ENCODE data around the gene THAP4. TPM values are rescaled to one million over a fixed set of nuclear protein-coding genes. Genes with fewer than 3 reads are reported as not detected.

THAP4 gene
- total RNA-seq, 2 experiments from 2014 or later = 32.3 to 37.4 TPM

DNA sequence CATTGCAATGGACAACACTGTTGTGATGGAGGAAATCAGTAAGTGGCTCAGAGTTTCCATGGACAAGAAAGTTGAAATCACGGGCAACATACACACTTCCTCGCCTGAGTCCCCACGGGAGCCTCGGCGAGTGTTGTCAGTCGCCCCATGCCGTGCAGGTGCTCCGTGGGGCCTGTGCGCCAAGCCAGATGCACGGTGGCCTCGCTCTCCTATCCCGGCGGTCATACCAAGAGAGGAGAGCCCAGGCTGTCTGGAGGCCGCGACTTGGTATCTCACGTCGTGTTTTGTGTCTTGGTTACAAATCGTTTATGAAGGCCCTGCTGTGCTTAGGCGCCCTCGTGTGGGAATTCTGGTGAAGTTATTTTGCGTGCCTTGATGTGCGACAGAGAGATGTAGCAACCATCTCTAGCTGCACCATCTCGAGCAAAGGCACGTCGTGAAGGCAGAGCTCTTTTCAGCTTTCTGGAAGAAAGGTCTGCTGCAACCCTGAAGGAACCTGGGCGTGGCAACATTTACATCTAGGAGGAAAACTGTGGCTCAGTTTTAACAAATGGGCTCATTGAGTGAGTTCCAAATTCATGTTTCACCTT is 22.3 kb upstream of the THAP4 start:
- H3K27me3 Mint-ChIP-seq (ENCODE audit: low read depth) = no peaks in the 10 kb centered on the region
- H3K36me3 Mint-ChIP-seq (ENCODE audit: low read depth) = peaks cover 40% of the 10 kb centered on the region
- H3K27ac Mint-ChIP-seq = no peak overlapping the region
- POLR2A ChIA-PET = interaction anchor here (0.8 to 1.4 kb wide), 2 partner anchors 21 to 97 kb away, joined by 3 to 6 read pairs; partner anchors contain the start of gene ATG4B
- no peaks in the 10 kb centered on the region for H3K9me3 Mint-ChIP-seq (ENCODE audit: insufficient read depth)
- peak; percentile 63 for DNase-seq
- H3K4me1 Mint-ChIP-seq (ENCODE audit: low read depth) = no peaks in the 10 kb centered on the region
- CTCF ChIA-PET = interaction anchor here (0.7 to 1.8 kb wide), 11 partner anchors 15 to 808 kb away, joined by 3 to 9 read pairs (median 3); partner anchors contain the start of gene ATG4B
- no peak overlapping the region for H3K4me3 Mint-ChIP-seq
- ATAC-seq = peak; percentile 43

DNA sequence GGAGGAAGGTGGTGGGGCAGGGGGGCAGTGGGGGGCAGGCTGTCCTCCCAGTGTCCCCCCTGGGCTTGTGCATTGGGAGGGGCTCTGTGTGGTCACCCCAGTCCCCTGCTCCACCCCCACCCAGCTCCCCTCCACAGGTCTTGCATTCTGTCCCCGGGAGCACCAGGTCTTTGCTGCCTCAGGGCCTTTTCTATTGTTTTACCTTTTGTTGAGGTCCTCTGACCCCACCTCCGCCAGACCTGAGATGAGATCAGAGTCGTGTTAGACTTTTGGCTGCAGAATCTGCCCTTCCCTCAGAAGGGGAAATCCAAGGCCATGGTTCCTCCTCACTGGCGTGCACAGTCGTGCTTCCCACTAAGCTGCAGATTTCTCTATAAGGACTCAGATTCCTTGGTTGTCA is 21.3 kb upstream of the THAP4 start:
- no peak overlapping the region for H3K27ac Mint-ChIP-seq
- H3K4me1 Mint-ChIP-seq (ENCODE audit: low read depth) = no peaks in the 10 kb centered on the region
- ChIA-PET POLR2A (interaction anchor here (1.4 kb wide), 1 partner anchor 20 kb away, joined by 6 read pairs; the partner anchor contains the start of gene ATG4B), CTCF (interaction anchor here (0.7 to 1.8 kb wide), 2 partner anchors 17 to 20 kb away, joined by 6 to 9 read pairs; partner anchors contain the start of gene ATG4B)
- DNase-seq (no peak), ATAC-seq (no peak)
- H3K36me3 Mint-ChIP-seq (ENCODE audit: low read depth) = peaks cover 40% of the 10 kb centered on the region
- H3K4me3 Mint-ChIP-seq = no peak overlapping the region
- H3K9me3 Mint-ChIP-seq (ENCODE audit: insufficient read depth) = no peaks in the 10 kb centered on the region
- H3K27me3 Mint-ChIP-seq (ENCODE audit: low read depth) = no peaks in the 10 kb centered on the region

DNA sequence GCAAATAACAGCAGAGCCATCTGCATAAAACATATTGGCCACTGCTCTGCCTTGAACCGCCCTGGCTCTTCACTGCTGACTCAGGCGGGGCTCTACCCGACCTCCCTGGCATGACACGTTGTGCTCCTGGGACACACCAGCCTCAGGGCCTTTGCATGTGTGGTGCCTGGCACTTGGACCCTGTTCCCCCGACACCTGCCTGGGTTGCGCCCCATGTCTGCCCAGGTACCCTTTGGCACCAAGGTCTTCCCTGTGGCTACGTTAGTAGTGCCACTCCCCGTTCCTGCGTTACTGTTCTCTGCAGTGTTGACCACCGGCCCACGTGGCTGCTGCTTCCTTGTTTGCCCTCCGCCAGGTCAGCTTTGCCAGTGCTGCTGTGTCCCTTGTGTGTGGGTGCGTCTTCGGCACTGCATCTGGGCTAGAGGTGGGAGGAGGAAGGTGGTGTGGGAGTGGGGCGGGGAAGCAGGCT is 20.9 kb upstream of the THAP4 start:
- no peaks in the 10 kb centered on the region for H3K9me3 Mint-ChIP-seq (ENCODE audit: insufficient read depth)
- no peaks in the 10 kb centered on the region for H3K4me1 Mint-ChIP-seq (ENCODE audit: low read depth)
- ATAC-seq = no peak
- CTCF ChIA-PET = no interaction called here
- H3K27me3 Mint-ChIP-seq (ENCODE audit: low read depth) = no peaks in the 10 kb centered on the region
- H3K36me3 Mint-ChIP-seq (ENCODE audit: low read depth) = peaks cover 43% of the 10 kb centered on the region
- no peak for DNase-seq
- H3K4me3 Mint-ChIP-seq = no peak overlapping the region
- no peak overlapping the region for H3K27ac Mint-ChIP-seq
- POLR2A ChIA-PET = no interaction called here

DNA sequence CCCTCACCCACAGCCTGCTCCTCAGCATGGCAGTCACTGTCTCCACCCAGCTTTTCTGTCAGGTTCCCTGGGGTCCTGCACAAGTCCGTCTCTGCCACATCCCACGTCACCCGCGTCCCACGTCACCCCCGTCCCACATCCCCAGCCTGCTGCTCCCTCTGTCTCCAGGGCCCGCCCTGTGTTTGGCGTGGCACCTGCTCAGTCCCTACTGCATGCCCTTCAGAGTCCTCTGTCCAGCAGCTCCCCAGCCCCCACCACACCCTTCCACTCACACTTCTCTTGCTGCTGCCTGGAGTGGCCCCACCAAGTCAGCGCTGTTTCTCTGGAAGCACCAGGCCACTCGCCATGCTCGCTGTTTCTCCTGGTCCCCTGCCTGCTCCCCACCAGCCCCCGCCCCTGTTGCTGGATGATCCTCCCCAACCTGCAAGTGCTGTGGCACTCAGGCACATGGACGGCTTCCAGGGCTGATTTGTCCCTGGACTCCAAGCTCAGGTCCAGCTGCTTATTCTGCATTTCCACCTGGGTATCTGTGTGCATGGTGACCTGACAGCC is 19.3 kb upstream of the THAP4 start:
- no peaks in the 10 kb centered on the region for H3K27me3 Mint-ChIP-seq (ENCODE audit: low read depth)
- no peak overlapping the region for H3K27ac Mint-ChIP-seq
- no peak overlapping the region for H3K4me3 Mint-ChIP-seq
- H3K36me3 Mint-ChIP-seq (ENCODE audit: low read depth) = peaks cover 40% of the 10 kb centered on the region
- POLR2A ChIA-PET = no interaction called here
- CTCF ChIA-PET = no interaction called here
- DNase-seq = no peak
- no peaks in the 10 kb centered on the region for H3K4me1 Mint-ChIP-seq (ENCODE audit: low read depth)
- no peak for ATAC-seq
- H3K9me3 Mint-ChIP-seq (ENCODE audit: insufficient read depth) = no peaks in the 10 kb centered on the region

DNA sequence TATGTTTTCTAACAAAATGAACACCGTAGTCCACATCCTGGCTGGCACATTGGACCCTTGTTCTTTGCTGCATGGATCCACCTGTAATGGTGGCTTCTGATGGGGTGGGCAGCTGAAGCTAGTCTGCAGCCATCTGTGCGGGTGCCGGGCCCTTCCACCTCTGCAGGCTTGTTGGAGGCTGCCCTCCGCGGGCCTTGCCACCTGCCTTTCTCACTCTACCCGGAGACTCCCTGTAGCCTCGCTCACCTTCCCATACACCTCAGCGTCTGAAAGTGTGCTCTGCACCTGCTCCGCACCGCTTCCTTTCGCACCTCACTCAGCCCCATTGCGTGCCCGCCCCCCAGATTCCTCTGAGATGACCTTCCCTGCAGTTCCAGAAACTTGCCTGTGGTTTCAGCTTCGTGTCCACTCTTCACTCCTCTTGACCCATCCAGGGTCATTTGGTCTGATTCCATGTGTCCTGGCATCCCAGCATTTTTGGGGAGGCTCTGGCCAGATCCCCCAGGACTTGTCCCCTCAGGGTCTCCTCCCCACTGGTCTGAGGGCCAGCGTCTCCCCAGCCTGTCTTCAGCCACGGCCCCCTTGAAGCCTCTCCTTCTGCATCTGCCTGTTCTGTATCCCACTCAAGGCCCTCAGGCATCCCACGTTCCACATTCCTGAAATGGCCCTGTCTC is 18.7 kb upstream of the THAP4 start:
- Mint-ChIP-seq H3K9me3 (ENCODE audit: insufficient read depth) (no peaks in the 10 kb centered on the region), H3K27ac (no peak overlapping the region), H3K36me3 (ENCODE audit: low read depth) (peaks cover 44% of the 10 kb centered on the region), H3K27me3 (ENCODE audit: low read depth) (no peaks in the 10 kb centered on the region), H3K4me1 (ENCODE audit: low read depth) (no peaks in the 10 kb centered on the region), H3K4me3 (no peak overlapping the region)
- DNase-seq (no peak), ATAC-seq (no peak)
- POLR2A ChIA-PET = no interaction called here
- CTCF ChIA-PET = no interaction called here

DNA sequence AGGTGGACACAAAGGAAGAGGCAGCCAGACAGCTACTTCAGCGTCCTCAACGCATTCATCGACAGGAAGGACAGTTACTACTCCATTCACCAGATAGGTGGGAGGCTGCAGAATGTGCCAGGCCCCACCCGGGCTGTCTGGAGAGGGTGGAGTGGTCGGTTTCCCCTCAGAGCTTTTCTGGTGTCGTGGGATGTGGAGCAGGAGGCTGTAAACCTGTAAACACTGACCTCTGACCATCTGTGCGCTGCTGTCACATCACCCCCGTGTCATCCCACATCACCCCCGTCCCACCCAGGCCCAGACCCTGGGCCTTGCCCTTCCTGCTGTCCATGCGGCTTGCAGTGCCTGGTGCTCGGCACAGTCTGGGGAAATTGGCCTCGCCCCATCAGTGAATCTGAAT is 17.6 kb upstream of the THAP4 start:
- Mint-ChIP-seq H3K27ac (no peak overlapping the region), H3K36me3 (ENCODE audit: low read depth) (peaks cover 36% of the 10 kb centered on the region), H3K9me3 (ENCODE audit: insufficient read depth) (no peaks in the 10 kb centered on the region), H3K4me1 (ENCODE audit: low read depth) (peaks cover 4% of the 10 kb centered on the region), H3K4me3 (no peak overlapping the region), H3K27me3 (ENCODE audit: low read depth) (no peaks in the 10 kb centered on the region)
- ChIA-PET CTCF (no interaction called here), POLR2A (interaction anchor here (0.7 kb wide), 1 partner anchor 32 kb away, joined by 5 read pairs; the partner anchor contains the start of gene DTYMK)
- ATAC-seq (no peak), DNase-seq (no peak)

DNA sequence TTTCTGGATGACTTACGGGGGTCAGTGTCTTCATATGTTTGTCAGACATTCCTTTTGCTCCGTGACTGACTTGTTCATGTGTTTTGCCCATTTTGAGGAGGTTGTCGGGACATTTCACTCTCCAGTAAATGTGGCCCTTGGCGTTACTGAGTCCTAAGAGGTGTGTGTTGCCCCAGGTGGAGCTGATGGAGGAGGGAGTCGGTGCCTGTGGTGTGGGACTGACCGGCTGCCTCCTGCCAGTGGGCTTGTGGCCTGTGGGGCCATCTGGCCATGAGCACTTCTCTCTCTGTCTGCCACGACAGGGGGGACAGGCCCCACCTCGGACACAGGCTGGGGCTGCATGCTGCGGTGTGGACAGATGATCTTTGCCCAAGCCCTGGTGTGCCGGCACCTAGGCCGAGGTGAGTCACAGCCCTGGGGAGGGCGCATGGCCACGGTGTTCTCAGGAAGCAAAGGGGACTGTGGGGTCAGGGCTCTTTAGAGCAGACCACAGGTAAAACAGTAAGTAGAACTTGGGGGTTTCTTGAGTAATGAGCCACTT is 16.3 kb upstream of the THAP4 start:
- ChIA-PET POLR2A (no interaction called here), CTCF (no interaction called here)
- H3K9me3 Mint-ChIP-seq (ENCODE audit: insufficient read depth) = no peaks in the 10 kb centered on the region
- H3K36me3 Mint-ChIP-seq (ENCODE audit: low read depth) = peaks cover 30% of the 10 kb centered on the region
- DNase-seq (no peak), ATAC-seq (no peak)
- no peaks in the 10 kb centered on the region for H3K27me3 Mint-ChIP-seq (ENCODE audit: low read depth)
- no peak overlapping the region for H3K27ac Mint-ChIP-seq
- no peak overlapping the region for H3K4me3 Mint-ChIP-seq
- H3K4me1 Mint-ChIP-seq (ENCODE audit: low read depth) = peaks cover 7% of the 10 kb centered on the region

DNA sequence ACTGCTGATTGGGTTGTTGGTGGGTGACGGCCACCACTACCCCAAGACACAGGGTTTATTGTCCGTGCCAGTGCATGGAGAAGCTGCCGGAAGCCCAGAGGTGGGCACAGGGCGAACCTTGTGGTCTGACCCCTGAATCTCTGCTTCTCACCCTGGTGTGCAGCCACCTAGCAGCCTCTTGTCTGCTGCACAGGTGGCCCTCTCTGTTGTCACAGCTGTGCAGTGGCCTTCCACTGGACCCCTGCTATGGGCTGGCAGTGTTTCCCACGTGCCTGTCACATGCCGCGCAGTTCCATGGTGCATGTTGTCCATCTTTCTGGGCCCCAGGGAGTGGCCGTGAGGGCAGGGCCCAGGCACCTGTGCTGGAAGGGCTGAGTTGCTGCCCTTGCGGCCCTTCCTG is 15.8 kb upstream of the THAP4 start:
- DNase-seq (no peak), ATAC-seq (no peak)
- peaks cover 7% of the 10 kb centered on the region for H3K4me1 Mint-ChIP-seq (ENCODE audit: low read depth)
- CTCF ChIA-PET = no interaction called here
- no peak overlapping the region for H3K27ac Mint-ChIP-seq
- peaks cover 29% of the 10 kb centered on the region for H3K36me3 Mint-ChIP-seq (ENCODE audit: low read depth)
- POLR2A ChIA-PET = no interaction called here
- no peaks in the 10 kb centered on the region for H3K27me3 Mint-ChIP-seq (ENCODE audit: low read depth)
- H3K9me3 Mint-ChIP-seq (ENCODE audit: insufficient read depth) = no peaks in the 10 kb centered on the region
- no peak overlapping the region for H3K4me3 Mint-ChIP-seq

DNA sequence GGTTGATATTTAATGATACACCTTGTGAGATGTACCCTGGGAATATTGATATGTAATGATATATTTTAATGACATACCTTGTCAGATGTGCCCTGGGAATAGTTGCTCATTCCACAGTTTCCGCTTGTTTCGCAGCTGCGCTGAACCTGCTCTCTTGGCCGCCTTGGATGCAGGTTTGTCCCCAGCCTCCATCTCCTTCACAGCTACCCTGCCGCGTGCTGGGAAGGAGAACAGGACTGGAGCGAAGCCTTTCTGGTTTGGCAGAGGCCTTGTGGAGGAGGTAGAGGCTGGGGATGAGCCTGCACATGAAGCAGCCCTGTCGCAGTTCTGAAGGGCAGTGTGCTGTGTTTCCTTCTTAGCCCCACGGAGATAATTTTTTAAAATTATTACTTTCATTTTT is 15.2 kb upstream of the THAP4 start:
- H3K4me1 Mint-ChIP-seq (ENCODE audit: low read depth) = peaks cover 7% of the 10 kb centered on the region
- no peaks in the 10 kb centered on the region for H3K9me3 Mint-ChIP-seq (ENCODE audit: insufficient read depth)
- ATAC-seq (no peak), DNase-seq (no peak)
- H3K27me3 Mint-ChIP-seq (ENCODE audit: low read depth) = no peaks in the 10 kb centered on the region
- H3K36me3 Mint-ChIP-seq (ENCODE audit: low read depth) = peaks cover 26% of the 10 kb centered on the region
- H3K4me3 Mint-ChIP-seq = no peak overlapping the region
- POLR2A ChIA-PET = no interaction called here
- CTCF ChIA-PET = no interaction called here
- no peak overlapping the region for H3K27ac Mint-ChIP-seq

DNA sequence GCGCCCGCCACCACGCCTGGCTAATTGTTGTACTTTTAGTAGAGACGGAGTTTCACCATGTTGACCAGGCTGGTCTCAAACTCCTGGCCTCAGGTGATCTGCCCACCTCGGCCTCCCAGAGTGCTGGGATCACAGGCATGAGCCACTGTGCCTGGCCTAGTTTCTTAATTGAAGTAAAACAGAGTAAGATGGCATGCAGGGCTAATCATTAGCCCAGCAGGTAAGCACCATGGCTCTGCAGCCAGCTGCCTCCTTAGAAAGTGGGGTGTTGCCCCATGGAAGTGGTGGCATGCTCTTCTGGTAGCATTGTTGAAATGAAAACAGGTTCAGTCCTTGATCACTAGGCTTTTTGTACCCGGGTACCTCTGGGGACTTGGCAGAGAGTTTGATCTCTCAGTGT is 13.0 kb upstream of the THAP4 start:
- Mint-ChIP-seq H3K27ac (no peak overlapping the region), H3K9me3 (ENCODE audit: insufficient read depth) (no peaks in the 10 kb centered on the region), H3K36me3 (ENCODE audit: low read depth) (peaks cover 15% of the 10 kb centered on the region), H3K27me3 (ENCODE audit: low read depth) (no peaks in the 10 kb centered on the region), H3K4me3 (no peak overlapping the region), H3K4me1 (ENCODE audit: low read depth) (peaks cover 7% of the 10 kb centered on the region)
- CTCF ChIA-PET = no interaction called here
- POLR2A ChIA-PET = no interaction called here
- no peak for DNase-seq
- no peak for ATAC-seq

DNA sequence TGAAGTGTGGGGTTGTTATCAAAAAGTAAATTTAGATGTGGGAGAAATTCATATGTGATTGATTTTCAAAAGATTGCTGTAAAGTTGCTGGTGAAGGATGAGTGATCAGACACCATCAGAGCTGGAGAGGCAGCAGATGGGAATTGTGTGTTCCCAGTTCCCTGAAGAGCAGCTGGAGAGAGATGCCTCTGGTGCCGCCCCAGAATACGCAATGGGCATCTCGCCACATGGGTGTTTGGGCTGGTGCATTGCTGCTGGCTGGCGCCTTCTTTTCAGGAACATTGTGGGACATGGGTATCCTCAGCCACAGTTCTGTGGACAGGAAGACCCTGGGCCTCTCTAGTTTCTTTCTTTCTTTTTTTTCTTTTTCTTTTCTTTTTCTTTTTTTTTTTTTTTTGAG is 12.4 kb upstream of the THAP4 start:
- ATAC-seq = no peak
- Mint-ChIP-seq H3K27me3 (ENCODE audit: low read depth) (no peaks in the 10 kb centered on the region), H3K36me3 (ENCODE audit: low read depth) (peaks cover 10% of the 10 kb centered on the region), H3K27ac (no peak overlapping the region), H3K4me3 (no peak overlapping the region), H3K9me3 (ENCODE audit: insufficient read depth) (no peaks in the 10 kb centered on the region), H3K4me1 (ENCODE audit: low read depth) (peaks cover 7% of the 10 kb centered on the region)
- CTCF ChIA-PET = no interaction called here
- POLR2A ChIA-PET = no interaction called here
- no peak for DNase-seq

DNA sequence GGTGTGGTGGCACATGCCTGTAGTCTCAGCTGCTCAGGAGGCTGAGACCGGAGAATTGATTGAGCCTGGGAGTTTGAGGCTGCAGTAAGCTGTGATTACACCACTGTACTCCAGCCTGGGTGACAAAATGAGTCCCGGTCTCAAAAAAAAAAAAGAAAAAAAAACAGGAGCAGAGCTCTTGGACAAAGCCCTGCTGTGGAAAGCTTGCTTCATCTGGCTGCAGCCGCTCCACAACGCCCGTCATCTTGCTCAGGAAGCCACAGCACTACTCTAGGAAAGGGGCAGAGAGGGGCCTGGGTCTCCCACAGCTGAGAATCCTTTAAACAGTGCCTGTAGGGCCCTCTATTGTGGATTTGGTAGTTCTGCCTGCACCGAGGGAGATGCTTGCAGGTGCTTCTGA is 11.5 kb upstream of the THAP4 start:
- Mint-ChIP-seq H3K9me3 (ENCODE audit: insufficient read depth) (no peaks in the 10 kb centered on the region), H3K27me3 (ENCODE audit: low read depth) (no peaks in the 10 kb centered on the region), H3K4me1 (ENCODE audit: low read depth) (peaks cover 7% of the 10 kb centered on the region), H3K27ac (no peak overlapping the region), H3K36me3 (ENCODE audit: low read depth) (peaks cover 9% of the 10 kb centered on the region), H3K4me3 (no peak overlapping the region)
- ATAC-seq = no peak
- ChIA-PET POLR2A (no interaction called here), CTCF (no interaction called here)
- DNase-seq = no peak
